Measurements from ENCODE around the gene DCLK1.

DNA sequence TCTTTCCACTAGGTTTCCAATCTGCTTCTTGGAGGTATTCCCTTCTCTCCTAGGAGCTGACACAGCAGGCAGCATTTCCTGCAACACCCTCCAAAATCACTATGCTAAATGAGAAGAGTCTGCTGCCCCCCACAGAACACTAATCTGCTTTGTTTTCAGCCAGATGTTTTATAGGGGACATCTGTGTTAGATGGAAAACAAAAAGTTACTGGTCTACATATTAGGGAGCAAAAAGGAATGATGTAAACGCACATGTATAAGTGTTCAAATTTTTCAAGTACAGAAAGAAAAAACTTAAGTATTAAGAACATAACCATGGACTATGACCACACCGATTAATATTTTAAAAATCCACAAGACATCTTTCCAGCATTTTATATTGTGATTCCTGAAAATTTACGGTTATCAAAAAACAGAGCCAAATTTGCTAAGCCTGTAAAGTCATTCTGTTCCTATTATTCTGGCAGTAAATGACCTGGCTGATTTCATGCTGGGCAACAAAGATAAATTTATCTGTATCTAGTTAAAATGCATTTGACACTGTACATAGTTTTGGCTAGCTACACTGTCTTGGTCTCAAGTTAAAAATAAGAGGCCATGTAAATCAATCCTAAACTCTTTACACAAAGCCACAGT is 63.3 kb downstream of the DCLK1 start:
- no peak for TF ChIP-seq YY1 (IDR thresholded peaks at IDR 0.05)
- TF ChIP-seq, protein P1, sequence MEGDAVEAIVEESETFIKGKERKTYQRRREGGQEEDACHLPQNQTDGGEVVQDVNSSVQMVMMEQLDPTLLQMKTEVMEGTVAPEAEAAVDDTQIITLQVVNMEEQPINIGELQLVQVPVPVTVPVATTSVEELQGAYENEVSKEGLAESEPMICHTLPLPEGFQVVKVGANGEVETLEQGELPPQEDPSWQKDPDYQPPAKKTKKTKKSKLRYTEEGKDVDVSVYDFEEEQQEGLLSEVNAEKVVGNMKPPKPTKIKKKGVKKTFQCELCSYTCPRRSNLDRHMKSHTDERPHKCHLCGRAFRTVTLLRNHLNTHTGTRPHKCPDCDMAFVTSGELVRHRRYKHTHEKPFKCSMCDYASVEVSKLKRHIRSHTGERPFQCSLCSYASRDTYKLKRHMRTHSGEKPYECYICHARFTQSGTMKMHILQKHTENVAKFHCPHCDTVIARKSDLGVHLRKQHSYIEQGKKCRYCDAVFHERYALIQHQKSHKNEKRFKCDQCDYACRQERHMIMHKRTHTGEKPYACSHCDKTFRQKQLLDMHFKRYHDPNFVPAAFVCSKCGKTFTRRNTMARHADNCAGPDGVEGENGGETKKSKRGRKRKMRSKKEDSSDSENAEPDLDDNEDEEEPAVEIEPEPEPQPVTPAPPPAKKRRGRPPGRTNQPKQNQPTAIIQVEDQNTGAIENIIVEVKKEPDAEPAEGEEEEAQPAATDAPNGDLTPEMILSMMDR (IDR thresholded peaks at IDR 0.05; ENCODE audit: low read depth, low read length, missing input control) = no peak
- no peak for TF ChIP-seq SP1 (IDR thresholded peaks at IDR 0.05)
- TF ChIP-seq, protein P2, sequence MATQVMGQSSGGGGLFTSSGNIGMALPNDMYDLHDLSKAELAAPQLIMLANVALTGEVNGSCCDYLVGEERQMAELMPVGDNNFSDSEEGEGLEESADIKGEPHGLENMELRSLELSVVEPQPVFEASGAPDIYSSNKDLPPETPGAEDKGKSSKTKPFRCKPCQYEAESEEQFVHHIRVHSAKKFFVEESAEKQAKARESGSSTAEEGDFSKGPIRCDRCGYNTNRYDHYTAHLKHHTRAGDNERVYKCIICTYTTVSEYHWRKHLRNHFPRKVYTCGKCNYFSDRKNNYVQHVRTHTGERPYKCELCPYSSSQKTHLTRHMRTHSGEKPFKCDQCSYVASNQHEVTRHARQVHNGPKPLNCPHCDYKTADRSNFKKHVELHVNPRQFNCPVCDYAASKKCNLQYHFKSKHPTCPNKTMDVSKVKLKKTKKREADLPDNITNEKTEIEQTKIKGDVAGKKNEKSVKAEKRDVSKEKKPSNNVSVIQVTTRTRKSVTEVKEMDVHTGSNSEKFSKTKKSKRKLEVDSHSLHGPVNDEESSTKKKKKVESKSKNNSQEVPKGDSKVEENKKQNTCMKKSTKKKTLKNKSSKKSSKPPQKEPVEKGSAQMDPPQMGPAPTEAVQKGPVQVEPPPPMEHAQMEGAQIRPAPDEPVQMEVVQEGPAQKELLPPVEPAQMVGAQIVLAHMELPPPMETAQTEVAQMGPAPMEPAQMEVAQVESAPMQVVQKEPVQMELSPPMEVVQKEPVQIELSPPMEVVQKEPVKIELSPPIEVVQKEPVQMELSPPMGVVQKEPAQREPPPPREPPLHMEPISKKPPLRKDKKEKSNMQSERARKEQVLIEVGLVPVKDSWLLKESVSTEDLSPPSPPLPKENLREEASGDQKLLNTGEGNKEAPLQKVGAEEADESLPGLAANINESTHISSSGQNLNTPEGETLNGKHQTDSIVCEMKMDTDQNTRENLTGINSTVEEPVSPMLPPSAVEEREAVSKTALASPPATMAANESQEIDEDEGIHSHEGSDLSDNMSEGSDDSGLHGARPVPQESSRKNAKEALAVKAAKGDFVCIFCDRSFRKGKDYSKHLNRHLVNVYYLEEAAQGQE (IDR thresholded peaks at IDR 0.05) = no peak
- TF ChIP-seq JUND (IDR thresholded peaks at IDR 0.05) = no peak
- no peak for TF ChIP-seq RAD21 (IDR thresholded peaks at IDR 0.05)
- TF ChIP-seq GABPA (IDR thresholded peaks at IDR 0.05 in 1 of 2, conservative IDR thresholded peaks at IDR 0.05 in 1 of 2) = no peak
- TF ChIP-seq, protein P3, sequence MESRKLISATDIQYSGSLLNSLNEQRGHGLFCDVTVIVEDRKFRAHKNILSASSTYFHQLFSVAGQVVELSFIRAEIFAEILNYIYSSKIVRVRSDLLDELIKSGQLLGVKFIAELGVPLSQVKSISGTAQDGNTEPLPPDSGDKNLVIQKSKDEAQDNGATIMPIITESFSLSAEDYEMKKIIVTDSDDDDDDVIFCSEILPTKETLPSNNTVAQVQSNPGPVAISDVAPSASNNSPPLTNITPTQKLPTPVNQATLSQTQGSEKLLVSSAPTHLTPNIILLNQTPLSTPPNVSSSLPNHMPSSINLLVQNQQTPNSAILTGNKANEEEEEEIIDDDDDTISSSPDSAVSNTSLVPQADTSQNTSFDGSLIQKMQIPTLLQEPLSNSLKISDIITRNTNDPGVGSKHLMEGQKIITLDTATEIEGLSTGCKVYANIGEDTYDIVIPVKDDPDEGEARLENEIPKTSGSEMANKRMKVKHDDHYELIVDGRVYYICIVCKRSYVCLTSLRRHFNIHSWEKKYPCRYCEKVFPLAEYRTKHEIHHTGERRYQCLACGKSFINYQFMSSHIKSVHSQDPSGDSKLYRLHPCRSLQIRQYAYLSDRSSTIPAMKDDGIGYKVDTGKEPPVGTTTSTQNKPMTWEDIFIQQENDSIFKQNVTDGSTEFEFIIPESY (IDR thresholded peaks at IDR 0.05) = no peak
- no peak for TF ChIP-seq TAF1 (conservative IDR thresholded peaks at IDR 0.05)
- no peak for TF ChIP-seq EGR1 (IDR thresholded peaks at IDR 0.05; ENCODE audit: low read depth in 2 of 2)
- TF ChIP-seq, protein P4, sequence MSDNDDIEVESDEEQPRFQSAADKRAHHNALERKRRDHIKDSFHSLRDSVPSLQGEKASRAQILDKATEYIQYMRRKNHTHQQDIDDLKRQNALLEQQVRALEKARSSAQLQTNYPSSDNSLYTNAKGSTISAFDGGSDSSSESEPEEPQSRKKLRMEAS (IDR thresholded peaks at IDR 0.05) = no peak
